Measurements from ENCODE around the gene SLC16A4. TPM values are rescaled to one million over a fixed set of nuclear protein-coding genes. Genes with fewer than 3 reads are reported as not detected.

Gene SLC16A4
- total RNA-seq, 4 donors from 2014 or later = 10.5 to 16.9 (median 15.2) TPM

GRCh38 chr1:110360431-110360830, 30.4 kb downstream of the SLC16A4 start:
- Histone ChIP-seq H3K4me3 (no peak overlapping the region), H3K27ac (no peak overlapping the region), H3K9me3 (no peaks in the 10 kb centered on the region), H3K27me3 (no peaks in the 10 kb centered on the region), H3K36me3 (peaks cover 0 to 46% of the 10 kb centered on the region in 2 donors), H3K4me1 (peaks cover 0 to 15% (median 3%) of the 10 kb centered on the region in 3 donors)
- 86% methylated on average over 2 of the region's 2 CpGs; no CpG with 5 or more reads in 1 of the 2 donors for WGBS, 2 donors (ENCODE audit: low coverage in 1 of 2)
- TF ChIP-seq POLR2A (IDR thresholded peaks at IDR 0.05) = no peak
- TF ChIP-seq CTCF (IDR thresholded peaks at IDR 0.05) = no peak
- TF ChIP-seq POLR2AphosphoS5 (IDR thresholded peaks at IDR 0.05) = no peak
- TF ChIP-seq EP300 (IDR thresholded peaks at IDR 0.05) = no peak
- no peak for ATAC-seq

GRCh38 chr1:110356379-110356778, 34.4 kb downstream of the SLC16A4 start:
- peaks cover 0 to 30% (median 5%) of the 10 kb centered on the region in 3 donors for H3K4me1 ChIP-seq
- H3K27ac ChIP-seq = no peak overlapping the region
- no peak for ATAC-seq
- no peak for TF ChIP-seq POLR2A (IDR thresholded peaks at IDR 0.05)
- no peak for TF ChIP-seq POLR2AphosphoS5 (IDR thresholded peaks at IDR 0.05)
- no peak for TF ChIP-seq CTCF (IDR thresholded peaks at IDR 0.05)
- no peak for TF ChIP-seq EP300 (IDR thresholded peaks at IDR 0.05)
- H3K27me3 ChIP-seq = no peaks in the 10 kb centered on the region
- no peaks in the 10 kb centered on the region for H3K9me3 ChIP-seq
- no peak overlapping the region for H3K4me3 ChIP-seq
- H3K36me3 ChIP-seq = peaks cover 0 to 28% of the 10 kb centered on the region in 2 donors
- WGBS, 2 donors (ENCODE audit: low coverage in 1 of 2) = 57 to 65% methylated on average over 2 of the region's 2 CpGs

GRCh38 chr1:110355321-110355720, 35.5 kb downstream of the SLC16A4 start:
- no peak for ATAC-seq
- TF ChIP-seq POLR2A (IDR thresholded peaks at IDR 0.05) = no peak
- TF ChIP-seq CTCF (IDR thresholded peaks at IDR 0.05) = no peak
- Histone ChIP-seq H3K4me1 (peaks cover 4 to 40% (median 9%) of the 10 kb centered on the region in 3 donors), H3K27ac (no peak overlapping the region), H3K9me3 (no peaks in the 10 kb centered on the region), H3K4me3 (no peak overlapping the region), H3K27me3 (no peaks in the 10 kb centered on the region), H3K36me3 (peaks cover 0 to 28% of the 10 kb centered on the region in 2 donors)
- 46 to 50% methylated on average over 1 of the region's 1 CpG for WGBS, 2 donors (ENCODE audit: low coverage in 1 of 2)

- 79 to 86% methylated on average over 2 of the region's 2 CpGs for WGBS, 2 donors (ENCODE audit: low coverage in 1 of 2)
- Histone ChIP-seq H3K27me3 (no peaks in the 10 kb centered on the region), H3K27ac (no peak overlapping the region), H3K4me1 (peaks cover 18 to 74% (median 22%) of the 10 kb centered on the region in 3 donors), H3K4me3 (no peak overlapping the region), H3K9me3 (no peaks in the 10 kb centered on the region), H3K36me3 (peaks cover 0 to 22% of the 10 kb centered on the region in 2 donors)
- TF ChIP-seq CTCF (IDR thresholded peaks at IDR 0.05) (no peak), POLR2AphosphoS5 (IDR thresholded peaks at IDR 0.05) (no peak), EP300 (IDR thresholded peaks at IDR 0.05) (no peak), POLR2A (IDR thresholded peaks at IDR 0.05) (no peak)
- ATAC-seq = no peak
Observed at GRCh38 chr1:110350360-110350759, 40.5 kb downstream of the SLC16A4 start.

GRCh38 chr1:110348771-110349170, 42.1 kb downstream of the SLC16A4 start:
- Histone ChIP-seq H3K27me3 (no peaks in the 10 kb centered on the region), H3K4me3 (no peak overlapping the region), H3K27ac (no peak overlapping the region), H3K36me3 (peaks cover 0 to 29% of the 10 kb centered on the region in 2 donors), H3K4me1 (peaks cover 18 to 85% (median 27%) of the 10 kb centered on the region in 3 donors), H3K9me3 (no peaks in the 10 kb centered on the region)
- no peak for TF ChIP-seq POLR2A (IDR thresholded peaks at IDR 0.05)
- TF ChIP-seq EP300 (IDR thresholded peaks at IDR 0.05) = no peak
- no peak for TF ChIP-seq CTCF (IDR thresholded peaks at IDR 0.05)
- no peak for TF ChIP-seq POLR2AphosphoS5 (IDR thresholded peaks at IDR 0.05)
- no peak for ATAC-seq

Data from gastroesophageal sphincter (tissue), 4 donors.